ENCODE measurements around the gene MAPKBP1. TPM values are rescaled to one million over a fixed set of nuclear protein-coding genes. Genes with fewer than 3 reads are reported as not detected.

Gene MAPKBP1
- total and polyA plus RNA-seq, 12 donors, result 3.4 to 27.2 (median 13.3) TPM

DNA sequence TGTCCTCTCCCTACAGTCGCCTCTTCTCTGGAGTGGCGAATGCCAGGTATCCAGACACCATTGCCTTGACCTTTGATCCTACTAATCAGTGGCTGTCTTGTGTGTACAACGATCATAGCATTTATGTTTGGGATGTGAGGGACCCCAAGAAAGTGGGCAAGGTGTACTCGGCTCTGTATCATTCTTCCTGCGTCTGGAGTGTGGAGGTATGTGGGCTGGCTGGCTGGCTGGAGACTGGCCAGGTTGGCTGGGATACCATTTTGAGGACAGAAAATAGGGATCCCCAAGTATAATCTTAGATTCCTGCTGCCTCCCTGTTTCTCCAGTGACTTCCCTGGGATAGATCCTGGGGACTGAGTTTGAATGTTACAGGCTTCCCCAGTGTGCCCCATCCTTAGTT lies 40.2 kb downstream of the MAPKBP1 start:
- no peak for ATAC-seq
- peaks cover 0 to 13% (median 6%) of the 10 kb centered on the region in 9 donors for H3K4me1 ChIP-seq
- WGBS, 2 donors, result 87 to 88% methylated on average over 5 of the region's 5 CpGs
- TF ChIP-seq, protein P1, sequence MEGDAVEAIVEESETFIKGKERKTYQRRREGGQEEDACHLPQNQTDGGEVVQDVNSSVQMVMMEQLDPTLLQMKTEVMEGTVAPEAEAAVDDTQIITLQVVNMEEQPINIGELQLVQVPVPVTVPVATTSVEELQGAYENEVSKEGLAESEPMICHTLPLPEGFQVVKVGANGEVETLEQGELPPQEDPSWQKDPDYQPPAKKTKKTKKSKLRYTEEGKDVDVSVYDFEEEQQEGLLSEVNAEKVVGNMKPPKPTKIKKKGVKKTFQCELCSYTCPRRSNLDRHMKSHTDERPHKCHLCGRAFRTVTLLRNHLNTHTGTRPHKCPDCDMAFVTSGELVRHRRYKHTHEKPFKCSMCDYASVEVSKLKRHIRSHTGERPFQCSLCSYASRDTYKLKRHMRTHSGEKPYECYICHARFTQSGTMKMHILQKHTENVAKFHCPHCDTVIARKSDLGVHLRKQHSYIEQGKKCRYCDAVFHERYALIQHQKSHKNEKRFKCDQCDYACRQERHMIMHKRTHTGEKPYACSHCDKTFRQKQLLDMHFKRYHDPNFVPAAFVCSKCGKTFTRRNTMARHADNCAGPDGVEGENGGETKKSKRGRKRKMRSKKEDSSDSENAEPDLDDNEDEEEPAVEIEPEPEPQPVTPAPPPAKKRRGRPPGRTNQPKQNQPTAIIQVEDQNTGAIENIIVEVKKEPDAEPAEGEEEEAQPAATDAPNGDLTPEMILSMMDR (IDR thresholded peaks at IDR 0.05), result no peak
- no peak overlapping the region for H3K4me3 ChIP-seq
- no peak for DNase-seq
- H3K27me3 ChIP-seq, result no peaks in the 10 kb centered on the region
- H3K27ac ChIP-seq, result no peak overlapping the region
- H3K36me3 ChIP-seq, result peaks cover 0 to 77% (median 27%) of the 10 kb centered on the region in 9 donors
- H3K9me3 ChIP-seq, result no peaks in the 10 kb centered on the region
- intact Hi-C loops (cut with DNase I), result loop anchor here in 9 of 10 donors (5.0 to 10.0 kb wide), 8 partner anchors 42 to 350 kb away; partner anchors contain the start of genes TYRO3 (in 5 of the 9) and MAPKBP1 (in 3 of the 9)

DNA sequence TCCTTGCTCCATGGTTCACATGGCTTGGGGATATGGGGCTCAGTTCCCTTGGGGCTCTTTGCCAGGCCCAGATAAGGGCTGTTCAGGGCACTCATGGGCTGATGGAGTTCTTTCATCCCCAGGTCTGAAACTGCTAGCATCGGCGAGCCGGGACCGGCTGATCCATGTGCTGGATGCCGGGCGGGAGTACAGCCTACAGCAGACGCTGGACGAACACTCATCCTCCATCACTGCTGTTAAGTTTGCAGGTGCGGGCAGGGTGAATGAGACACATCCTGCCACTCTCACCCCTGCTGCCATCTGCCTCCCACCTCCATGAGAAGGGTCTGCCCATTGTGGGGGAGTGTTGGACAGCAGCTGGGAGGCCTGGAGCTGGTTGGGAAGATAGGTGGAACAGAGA lies 42.5 kb downstream of the MAPKBP1 start:
- Histone ChIP-seq H3K36me3 (peaks cover 0 to 99% (median 27%) of the 10 kb centered on the region in 9 donors), H3K27me3 (no peaks in the 10 kb centered on the region), H3K9me3 (no peaks in the 10 kb centered on the region), H3K27ac (no peak overlapping the region), H3K4me1 (no peaks in the 10 kb centered on the region), H3K4me3 (no peak overlapping the region)
- intact Hi-C loops (cut with DNase I), result loop anchor here in 5 of 10 donors (10.0 kb wide), 5 partner anchors 122 to 352 kb away; partner anchors contain the start of gene TYRO3 (in 2 of the 5)
- DNase-seq (no peak), ATAC-seq (no peak)
- 96 to 98% methylated on average over 9 of the region's 9 CpGs for WGBS, 2 donors
- TF ChIP-seq, protein P1 (IDR thresholded peaks at IDR 0.05), result no peak

DNA sequence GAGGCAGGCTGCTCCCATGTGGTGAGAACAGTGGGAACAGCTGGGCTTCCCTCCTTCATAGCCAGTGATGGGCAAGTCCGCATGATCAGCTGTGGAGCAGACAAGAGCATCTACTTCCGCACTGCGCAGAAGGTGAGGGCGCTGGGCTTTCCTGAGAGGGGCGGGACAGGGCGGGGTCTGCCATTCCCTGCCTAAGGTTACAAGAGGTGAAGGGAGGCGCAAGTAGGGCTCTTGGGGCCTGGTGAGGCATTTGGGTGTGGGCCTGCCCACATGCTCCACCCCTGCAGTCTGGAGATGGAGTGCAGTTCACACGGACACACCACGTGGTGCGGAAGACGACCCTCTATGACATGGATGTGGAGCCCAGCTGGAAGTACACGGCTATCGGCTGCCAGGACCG lies 43.0 kb downstream of the MAPKBP1 start:
- TF ChIP-seq, protein P1 (IDR thresholded peaks at IDR 0.05), result no peak
- H3K27me3 ChIP-seq, result no peaks in the 10 kb centered on the region
- no peaks in the 10 kb centered on the region for H3K4me1 ChIP-seq
- H3K4me3 ChIP-seq, result no peak overlapping the region
- DNase-seq, result no peak
- no peaks in the 10 kb centered on the region for H3K9me3 ChIP-seq
- WGBS, 2 donors, result 94 to 95% methylated on average over 14 of the region's 14 CpGs
- ATAC-seq, result no peak
- peaks cover 0 to 100% (median 30%) of the 10 kb centered on the region in 9 donors for H3K36me3 ChIP-seq
- intact Hi-C loops (cut with DNase I), result loop anchor here in 5 of 10 donors (10.0 kb wide), 5 partner anchors 123 to 353 kb away; partner anchors contain the start of gene TYRO3 (in 2 of the 5)
- H3K27ac ChIP-seq, result no peak overlapping the region

DNA sequence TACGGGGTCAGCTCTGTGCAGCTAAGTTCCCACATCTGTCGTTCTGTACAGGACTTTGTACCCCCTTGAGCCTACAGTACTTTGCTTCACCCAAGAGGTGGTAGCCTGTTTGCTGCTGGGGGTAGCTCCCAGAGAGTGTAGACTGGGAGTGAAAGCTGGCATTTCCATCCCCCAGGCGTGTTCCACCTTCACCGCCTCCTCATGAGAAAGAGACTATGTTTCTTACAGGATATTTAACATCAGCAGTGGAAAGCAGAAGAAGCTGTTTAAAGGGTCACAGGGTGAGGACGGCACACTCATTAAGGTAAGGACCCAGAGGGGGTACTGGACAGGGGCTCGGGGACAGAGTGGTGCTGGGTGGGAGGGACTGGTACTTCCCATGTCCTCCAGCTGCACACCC lies 43.5 kb downstream of the MAPKBP1 start:
- DNase-seq (no peak), ATAC-seq (no peak)
- 88 to 93% methylated on average over 6 of the region's 6 CpGs for WGBS, 2 donors
- Histone ChIP-seq H3K36me3 (peaks cover 0 to 100% (median 34%) of the 10 kb centered on the region in 9 donors), H3K27ac (no peak overlapping the region), H3K4me1 (no peaks in the 10 kb centered on the region), H3K4me3 (no peak overlapping the region), H3K27me3 (no peaks in the 10 kb centered on the region), H3K9me3 (no peaks in the 10 kb centered on the region)
- intact Hi-C loops (cut with DNase I), result loop anchor here in 5 of 10 donors (10.0 kb wide), 5 partner anchors 123 to 353 kb away; partner anchors contain the start of gene TYRO3 (in 2 of the 5)
- TF ChIP-seq, protein P1 (IDR thresholded peaks at IDR 0.05), result no peak

Measured in heart right ventricle (tissue), 16 donors.